HUES64 (cell line): ENCODE data around the gene PIGT. TPM values are rescaled to one million over a fixed set of nuclear protein-coding genes. Genes with fewer than 3 reads are reported as not detected.

Experiments
- H3K27ac ChIP-seq: 2 replicates; pipeline ENCODE4 v1.7.0; 2013; ENCODE audit warnings: low read depth, low read length, inconsistent platforms
- H3K27me3 ChIP-seq: 2 replicates; pipeline ENCODE4 v1.6.1; 2013; ENCODE audit warnings: mild to moderate bottlenecking, low read length; ENCODE audit not compliant: insufficient read depth
- H3K36me3 ChIP-seq: 2 replicates; pipeline ENCODE4 v1.6.1; 2013; ENCODE audit warnings: mild to moderate bottlenecking, low read length; ENCODE audit not compliant: insufficient read depth
- H3K4me1 ChIP-seq: 2 replicates; pipeline ENCODE4 v1.6.1; 2013; ENCODE audit warnings: mild to moderate bottlenecking, low read length, moderate library complexity; ENCODE audit not compliant: insufficient read depth
- H3K4me3 ChIP-seq: 2 replicates; pipeline ENCODE4 v1.5.1; 2013; ENCODE audit warnings: mild to moderate bottlenecking, low read length, moderate library complexity
- H3K9ac ChIP-seq: 2 replicates; pipeline ENCODE4 v1.6.1; 2013; ENCODE audit warnings: mild to moderate bottlenecking, low read depth, low read length
- H3K9me3 ChIP-seq: 2 replicates; pipeline ENCODE4 v1.6.1; 2013; ENCODE audit warnings: low read depth, low read length; ENCODE audit not compliant: insufficient read depth
- WGBS: fragments of 150-250, 120-280 bp; methylation state at CpG from one replicate; pipeline ENCODE4 v1.1.7; 2013; ENCODE audit warnings: missing lambda C conversion rate; 5-methylcytosine and 5-hydroxymethylcytosine counted together
- polyA plus RNA-seq, 2 experiments: library from polyadenylated mRNA; stranded (reverse); fragments of 50-300 nt; gene quantifications; one replicate each; pipeline ENCODE4 v1.2.3, GENCODE V29; 2013

The PIGT gene
- 52.9 TPM for polyA plus RNA-seq (2013, experiment 1 of 2)
- 55.6 TPM for polyA plus RNA-seq (2013, experiment 2 of 2)

DNA sequence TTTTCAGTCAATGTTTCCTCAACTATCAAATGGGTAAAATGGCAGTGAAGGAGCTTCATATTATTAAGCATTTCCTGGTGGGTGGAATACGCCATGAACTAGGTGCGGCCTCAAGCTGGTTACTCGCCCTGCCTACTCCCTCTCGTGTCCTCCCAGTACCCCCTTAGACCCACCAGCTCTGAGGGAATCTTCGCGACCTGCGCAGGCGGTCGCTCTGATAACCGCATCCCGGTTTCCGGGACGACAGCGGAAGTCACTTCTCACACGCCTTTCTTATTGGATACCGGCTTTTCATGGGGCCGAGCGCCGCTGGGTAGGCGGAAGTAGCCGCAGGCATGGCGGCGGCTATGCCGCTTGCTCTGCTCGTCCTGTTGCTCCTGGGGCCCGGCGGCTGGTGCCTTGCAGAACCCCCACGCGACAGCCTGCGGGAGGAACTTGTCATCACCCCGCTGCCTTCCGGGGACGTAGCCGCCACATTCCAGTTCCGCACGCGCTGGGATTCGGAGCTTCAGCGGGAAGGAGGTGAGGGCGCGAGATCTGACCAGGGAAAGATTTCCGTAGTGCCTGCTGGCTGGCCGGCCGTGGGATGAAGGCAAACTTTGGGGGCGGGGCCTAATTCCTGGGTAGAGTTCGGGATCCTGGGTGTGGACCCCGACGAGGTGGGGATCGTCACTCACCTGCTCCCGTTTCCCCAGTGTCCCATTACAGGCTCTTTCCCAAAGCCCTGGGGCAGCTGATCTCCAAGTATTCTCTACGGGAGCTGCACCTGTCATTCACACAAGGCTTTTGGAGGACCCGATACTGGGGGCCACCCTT is at the start of gene PIGT:
PIGT (plus strand) TSS at position 320 of the 816 bp plus-strand sequence; CDS start at position 336, 16 bp downstream.
- Histone ChIP-seq H3K27me3 (no peaks in the 10 kb centered on the region), H3K27ac (peak within 1 kb of the TSS; percentile 76; the same call in 1 of the 2 replicates), H3K4me3 (peak within 1 kb of the TSS; percentile 83), H3K9ac (peak within 1 kb of the TSS; percentile 86), H3K36me3 (peaks cover 31% of the 10 kb centered on the region), H3K9me3 (no peaks in the 10 kb centered on the region), H3K4me1 (peaks cover 4% of the 10 kb centered on the region; the same call in 1 of the 2 replicates)
- WGBS = under 1% methylated on average over 52 of the region's 52 CpGs

DNA sequence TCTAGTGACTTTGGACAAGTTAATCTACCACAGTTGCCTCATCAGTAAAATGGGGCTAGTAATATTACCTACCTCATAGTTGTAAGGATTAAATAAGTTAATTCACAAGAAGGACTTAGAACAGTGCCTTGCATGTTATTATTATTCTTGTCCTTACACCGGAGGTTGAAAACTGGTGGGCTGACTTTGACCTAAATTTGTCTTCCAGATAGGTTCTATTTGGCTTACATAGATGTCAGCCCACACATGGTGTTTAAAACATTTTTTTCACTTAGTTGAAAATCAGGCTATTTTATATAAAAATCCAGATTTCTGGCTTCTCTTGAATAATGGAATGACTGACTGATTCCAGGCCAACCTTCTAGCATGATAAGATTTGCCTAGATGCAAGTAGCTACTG is 49.7 kb upstream of the PIGT start:
- H3K9me3 ChIP-seq = no peaks in the 10 kb centered on the region
- peaks cover 37% of the 10 kb centered on the region for H3K36me3 ChIP-seq
- 92% methylated on average over 1 of the region's 1 CpG for WGBS
- H3K4me1 ChIP-seq = peaks cover 6% of the 10 kb centered on the region; the same call in 1 of the 2 replicates
- H3K27me3 ChIP-seq = no peaks in the 10 kb centered on the region
- H3K27ac ChIP-seq = no peak overlapping the region
- no peak overlapping the region for H3K4me3 ChIP-seq
- no peak overlapping the region for H3K9ac ChIP-seq

DNA sequence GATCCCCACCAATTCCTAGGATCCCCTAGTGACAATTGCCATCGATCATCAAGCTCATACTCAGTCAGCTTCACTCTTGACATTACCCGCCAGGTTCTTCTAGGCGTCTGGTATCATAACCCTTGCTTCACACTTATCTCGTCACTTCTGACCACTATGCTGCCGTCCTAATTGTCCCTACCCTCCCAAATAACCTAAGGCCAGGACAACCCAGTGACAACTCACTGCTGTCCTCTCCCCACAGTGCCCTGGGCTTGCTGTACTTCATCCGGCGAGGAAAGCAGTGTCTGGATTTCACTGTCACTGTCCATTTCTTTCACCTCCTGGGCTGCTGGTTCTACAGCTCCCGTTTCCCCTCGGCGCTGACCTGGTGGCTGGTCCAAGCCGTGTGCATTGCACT is 49.3 kb upstream of the PIGT start:
- Histone ChIP-seq H3K27ac (no peak overlapping the region), H3K4me3 (no peak overlapping the region), H3K9ac (no peak overlapping the region), H3K4me1 (peaks cover 6% of the 10 kb centered on the region; the same call in 1 of the 2 replicates), H3K36me3 (peaks cover 37% of the 10 kb centered on the region), H3K9me3 (no peaks in the 10 kb centered on the region), H3K27me3 (no peaks in the 10 kb centered on the region)
- 87% methylated on average over 11 of the region's 11 CpGs for WGBS

DNA sequence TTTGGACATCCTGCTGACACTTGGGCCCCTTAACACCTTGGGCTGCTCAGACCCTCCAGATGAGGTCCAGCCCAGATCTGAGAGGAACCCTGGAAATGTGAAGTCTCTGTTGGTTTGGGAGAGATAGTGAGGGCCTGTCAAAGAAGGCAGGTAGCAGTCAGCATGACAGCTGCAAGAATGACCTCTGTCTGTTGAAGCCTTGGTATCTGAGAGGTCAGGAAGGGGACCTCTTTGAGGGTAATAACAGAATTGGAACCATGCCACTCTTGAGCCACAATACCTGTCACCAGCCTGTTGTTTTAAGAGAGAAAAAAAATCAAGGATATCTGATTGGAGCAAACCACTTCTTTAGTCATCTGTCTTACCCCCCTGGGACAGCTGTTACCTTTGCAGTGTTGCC is 48.8 kb upstream of the PIGT start:
- Histone ChIP-seq H3K9ac (no peak overlapping the region), H3K4me1 (peaks cover 6% of the 10 kb centered on the region; the same call in 1 of the 2 replicates), H3K27me3 (no peaks in the 10 kb centered on the region), H3K4me3 (no peak overlapping the region), H3K9me3 (no peaks in the 10 kb centered on the region), H3K27ac (no peak overlapping the region), H3K36me3 (peaks cover 37% of the 10 kb centered on the region)

DNA sequence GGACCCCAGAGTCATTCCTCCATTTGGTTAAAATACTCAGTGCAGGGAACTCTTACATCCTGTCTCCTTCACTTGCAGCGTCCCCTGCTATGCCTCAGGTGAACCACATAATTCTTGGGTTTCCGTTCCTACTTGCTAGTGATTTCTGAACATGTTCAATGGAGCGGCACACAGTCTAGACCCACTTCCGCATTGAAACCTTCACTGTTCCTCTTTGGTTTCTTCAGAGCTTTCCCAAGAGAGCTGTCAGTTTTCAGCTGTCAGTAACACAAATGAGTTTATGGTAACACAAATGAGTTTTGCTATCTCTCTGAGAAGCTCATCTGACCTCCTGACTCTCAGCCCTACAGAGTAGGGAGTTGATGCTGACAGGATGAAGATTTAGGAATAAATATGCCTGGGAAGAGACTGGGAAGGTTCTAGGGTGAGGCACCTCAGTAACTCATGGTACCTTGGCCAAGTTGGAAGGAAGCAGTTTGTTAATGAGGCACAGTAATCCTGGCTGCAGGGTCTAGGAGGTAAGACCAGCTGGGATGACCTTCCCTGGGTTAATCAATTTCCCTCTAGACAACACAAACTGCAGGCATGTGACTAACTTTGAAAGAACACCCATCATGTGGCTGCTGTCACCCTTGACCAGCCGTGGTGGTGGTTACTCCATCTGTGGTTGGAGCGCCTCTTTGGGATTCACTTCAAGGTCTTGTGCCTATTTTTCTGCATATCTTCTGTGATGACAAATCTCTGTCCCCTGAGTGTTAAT is 47.5 kb upstream of the PIGT start:
- Histone ChIP-seq H3K36me3 (peaks cover 37% of the 10 kb centered on the region), H3K27me3 (peaks cover 6% of the 10 kb centered on the region), H3K9me3 (no peaks in the 10 kb centered on the region), H3K4me3 (no peak overlapping the region), H3K27ac (no peak overlapping the region), H3K4me1 (peaks cover 11% of the 10 kb centered on the region; the same call in 1 of the 2 replicates), H3K9ac (no peak overlapping the region)
- 88% methylated on average over 6 of the region's 6 CpGs for WGBS

DNA sequence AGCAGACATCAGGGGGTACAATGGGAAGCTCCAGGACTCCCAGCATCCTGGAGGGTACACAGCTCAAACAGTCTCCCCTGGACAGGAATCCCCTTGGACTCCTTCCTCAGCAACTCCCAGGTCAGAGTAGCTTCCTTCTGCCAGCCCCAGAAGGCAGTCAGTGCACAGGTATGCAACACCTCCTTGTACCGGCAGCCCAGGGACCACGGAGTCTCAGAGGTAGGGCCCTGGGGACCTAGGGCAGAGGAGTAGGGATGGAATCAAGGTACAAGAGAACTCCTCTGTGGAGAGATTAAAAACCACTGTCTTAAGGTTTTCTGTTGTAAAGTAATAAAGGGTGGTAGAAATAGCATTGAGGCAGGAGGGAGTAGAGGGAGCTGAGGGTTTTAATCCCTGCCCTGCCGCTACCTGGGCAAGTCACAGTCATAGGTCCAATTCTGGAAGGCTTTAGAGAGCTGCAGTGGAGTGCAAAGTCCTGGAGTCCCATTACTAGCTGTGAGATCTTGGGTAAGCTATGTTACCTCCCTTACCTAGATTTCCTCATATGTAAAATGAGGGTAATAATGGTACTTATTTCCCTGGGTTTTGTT is 45.3 kb upstream of the PIGT start:
- peaks cover 6% of the 10 kb centered on the region for H3K27me3 ChIP-seq
- H3K27ac ChIP-seq = no peak overlapping the region
- H3K9ac ChIP-seq = no peak overlapping the region
- no peaks in the 10 kb centered on the region for H3K9me3 ChIP-seq
- H3K4me3 ChIP-seq = no peak overlapping the region
- WGBS = 95% methylated on average over 3 of the region's 3 CpGs
- H3K36me3 ChIP-seq = peaks cover 31% of the 10 kb centered on the region
- 0 out of 2 replicates have a peak, but pooled peaks cover 5% of the 10 kb centered on the region for H3K4me1 ChIP-seq

DNA sequence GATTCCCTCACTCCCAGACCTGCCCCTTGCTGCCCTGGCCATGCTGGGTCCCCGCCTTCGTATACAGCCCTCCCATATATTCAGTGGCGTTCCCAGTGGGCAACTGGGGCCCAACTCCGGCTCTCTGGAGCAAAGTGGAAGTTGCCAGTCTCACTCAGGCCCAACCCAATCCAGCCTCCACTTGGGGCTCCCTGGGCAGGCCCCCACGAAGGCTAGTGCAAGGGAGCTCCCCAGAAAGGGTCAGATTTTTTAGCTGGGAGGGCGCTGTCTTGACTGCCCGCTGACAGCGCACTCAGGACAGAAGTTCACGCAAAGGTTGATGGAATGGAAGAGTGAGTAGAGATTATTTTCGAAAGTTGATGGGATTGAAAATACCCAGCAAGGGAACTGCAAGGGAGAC is 43.7 kb upstream of the PIGT start:
- Histone ChIP-seq H3K36me3 (peaks cover 16% of the 10 kb centered on the region), H3K27ac (no peak overlapping the region), H3K9ac (no peak overlapping the region), H3K4me3 (no peak overlapping the region), H3K9me3 (no peaks in the 10 kb centered on the region), H3K4me1 (0 out of 2 replicates have a peak, but pooled peaks cover 5% of the 10 kb centered on the region), H3K27me3 (peaks cover 6% of the 10 kb centered on the region)
- 94% methylated on average over 10 of the region's 10 CpGs for WGBS

DNA sequence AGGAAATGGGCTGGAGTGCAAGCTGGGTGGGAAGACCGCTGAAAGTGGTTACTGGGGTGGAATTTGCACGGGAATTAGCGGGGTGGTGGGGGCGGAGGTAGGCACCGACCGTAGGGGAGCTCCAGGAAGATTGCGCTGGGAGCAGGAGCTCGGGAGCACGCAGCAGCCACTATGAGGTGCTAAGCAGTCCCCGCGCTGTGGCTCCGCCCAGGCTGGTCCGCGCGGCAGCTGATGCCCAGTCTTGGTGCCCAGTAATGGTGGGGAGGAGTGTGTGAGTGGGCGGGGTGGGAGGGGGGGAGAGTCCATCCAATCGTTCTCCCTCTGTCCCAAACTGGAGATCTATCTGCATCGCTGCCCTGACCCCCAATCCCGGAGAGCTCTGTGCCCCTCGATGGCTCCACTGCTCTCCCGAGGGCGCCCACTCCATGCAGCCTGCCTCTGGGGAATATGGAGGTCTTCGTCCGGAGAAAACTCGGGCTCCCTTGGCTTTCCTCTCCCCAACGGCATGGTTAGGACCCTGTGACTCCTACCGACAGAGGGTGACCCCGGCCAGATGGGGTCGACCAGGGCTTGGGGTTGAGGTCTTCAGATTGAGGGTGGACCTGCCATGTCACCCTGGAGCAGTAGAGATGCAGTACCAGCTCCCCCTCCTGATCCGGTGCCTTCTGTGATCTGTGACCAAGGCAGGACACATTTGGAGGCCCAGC is 43.1 kb upstream of the PIGT start:
- 85% methylated on average over 30 of the region's 30 CpGs for WGBS
- no peaks in the 10 kb centered on the region for H3K9me3 ChIP-seq
- H3K4me3 ChIP-seq = peak overlapping the region; percentile 62
- H3K36me3 ChIP-seq = peaks cover 10% of the 10 kb centered on the region
- no peak overlapping the region; the same call in 1 of the 2 replicates for H3K9ac ChIP-seq
- 0 out of 2 replicates have a peak, but pooled peaks cover 5% of the 10 kb centered on the region for H3K4me1 ChIP-seq
- no peak overlapping the region for H3K27ac ChIP-seq
- peaks cover 6% of the 10 kb centered on the region for H3K27me3 ChIP-seq

DNA sequence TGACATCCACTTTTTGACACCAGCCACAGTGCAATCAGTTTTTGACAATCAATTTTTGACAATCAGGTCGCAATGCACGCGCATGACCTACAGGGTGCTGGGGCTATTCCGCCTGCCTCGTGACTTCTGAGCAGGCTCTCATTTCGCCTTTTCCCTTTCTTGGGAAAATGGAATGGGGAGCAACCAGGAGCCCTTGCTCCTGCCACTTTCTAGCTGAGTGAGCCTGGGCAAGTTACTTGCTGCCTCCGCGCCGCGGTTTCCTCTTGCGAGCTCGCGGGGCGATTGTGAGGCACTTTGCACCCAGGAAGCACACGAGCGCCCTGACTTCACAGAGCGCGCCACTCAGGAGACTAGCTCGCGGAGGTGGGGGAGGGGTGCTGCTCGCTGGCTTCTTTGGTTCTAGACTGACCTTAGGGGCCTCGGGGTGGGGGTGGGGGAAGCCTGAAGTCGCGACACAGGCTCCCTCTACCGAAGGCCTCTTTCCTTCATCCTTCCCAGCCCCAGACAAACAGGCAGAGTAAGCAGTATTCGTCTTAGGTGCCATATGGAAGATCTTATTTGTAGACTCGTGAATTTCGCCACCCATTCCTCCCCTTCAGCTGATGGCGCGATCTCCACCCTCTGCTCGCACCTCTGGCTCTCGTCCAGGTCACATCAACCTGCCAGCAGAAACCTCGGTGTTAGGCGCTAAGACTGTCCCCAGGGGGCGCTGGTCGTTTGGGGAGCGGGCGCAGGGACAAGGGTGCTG is 42.4 kb upstream of the PIGT start:
- Histone ChIP-seq H3K36me3 (peaks cover 3% of the 10 kb centered on the region), H3K4me1 (0 out of 2 replicates have a peak, but pooled peaks cover 5% of the 10 kb centered on the region), H3K9me3 (no peaks in the 10 kb centered on the region), H3K27ac (0 out of 2 replicates have a peak overlapping the region, but pooled peaks have one; percentile 35), H3K27me3 (peaks cover 6% of the 10 kb centered on the region), H3K9ac (peak overlapping the region; percentile 45), H3K4me3 (peak overlapping the region; percentile 62)
- 31% methylated on average over 36 of the region's 38 CpGs for WGBS

DNA sequence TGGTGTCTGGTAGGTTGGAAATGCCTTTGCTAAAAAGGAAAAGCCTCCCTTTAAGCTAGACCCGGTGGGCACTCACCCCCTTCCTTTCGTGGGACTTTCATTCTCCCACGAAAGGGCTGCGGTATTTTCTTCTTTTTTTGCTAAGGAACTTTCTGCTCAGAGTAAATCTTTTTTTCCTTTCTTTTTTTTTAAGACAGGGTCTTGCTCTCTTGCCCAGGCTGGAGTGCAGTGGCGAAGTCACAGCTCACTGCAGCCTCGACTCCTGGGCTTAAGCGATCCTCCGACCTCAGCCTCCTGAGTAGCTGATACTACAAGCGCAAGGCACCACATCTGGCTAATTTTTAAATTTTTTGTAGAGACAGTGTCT is 41.9 kb upstream of the PIGT start:
- Histone ChIP-seq H3K27ac (no peak overlapping the region), H3K9me3 (no peaks in the 10 kb centered on the region), H3K27me3 (peaks cover 6% of the 10 kb centered on the region), H3K4me1 (0 out of 2 replicates have a peak, but pooled peaks cover 5% of the 10 kb centered on the region), H3K36me3 (no peaks in the 10 kb centered on the region; the same call in 1 of the 2 replicates), H3K4me3 (peak overlapping the region; percentile 62; the same call in 1 of the 2 replicates), H3K9ac (no peak overlapping the region)
- 68% methylated on average over 9 of the region's 9 CpGs for WGBS
